Endothelial cell of umbilical vein (primary cell): Measurements from ENCODE around the gene EVA1A. TPM values are rescaled to one million over a fixed set of nuclear protein-coding genes. Genes with fewer than 3 reads are reported as not detected.
A peak's percentile ranks its signal among the peaks of the same experiment; 100 is the strongest.

ENCODE experiments used
- Bru-seq: library from RNA; stranded (reverse); fragments of 400-500 nt; gene quantifications from one replicate; lab custom pipeline; 2021; lab: Mats Ljungman, UMichigan
- BruChase-seq, 2 experiments: library from RNA; stranded (reverse); fragments of 400-500 nt; gene quantifications; one replicate each; lab custom pipeline; 2021; lab: Mats Ljungman, UMichigan
- BruUV-seq: library from RNA; stranded (reverse); fragments of 400-500 nt; replicated peaks from 2 replicates; lab custom pipeline; 2021; lab: Mats Ljungman, UMichigan
- CTCF ChIA-PET: fragments of 300-600, 350-600 bp; sonication (Branson Sonifier 250); formaldehyde crosslinking; loops from one replicate; lab custom pipeline; 2021; ENCODE audit warnings: antibody characterized with exemption, inconsistent platforms; lab: Charles Lee
- POLR2A ChIA-PET: fragments of 300-600, 350-600 bp; sonication (Branson Sonifier 250); formaldehyde crosslinking; loops from one replicate; lab custom pipeline; 2021; ENCODE audit warnings: antibody characterized with exemption, inconsistent platforms; lab: Charles Lee
- DNase-seq: peaks from one replicate; pipeline ENCODE4 v3.0.0-alpha.2; 2011; ENCODE audit warnings: low read depth, low spot score
- FAIRE-seq: peaks from 2 replicates; lab custom pipeline; 2011; peaks lifted over from hg19 to GRCh38; lab: Jason Lieb, UNC
- H2AFZ ChIP-seq: 2 replicates; pipeline ENCODE4 v1.6.0; 2012; ENCODE audit warnings: low read depth, low read length, control low read depth, inconsistent platforms
- H3K27ac ChIP-seq: 2 replicates; pipeline ENCODE4 v1.5.1; 2011; ENCODE audit warnings: low read depth, mild to moderate bottlenecking, control low read depth, low read length, moderate library complexity; ENCODE audit not compliant: insufficient read depth
- H3K27me3 ChIP-seq, 2 experiments: 2 replicates each; pipeline versions ENCODE4 v1.6.0 to v1.6.1; 2011; ENCODE audit warnings: low read length in 2 of 2, mixed read lengths in 1 of 2; ENCODE audit not compliant: control insufficient read depth in 2 of 2, insufficient read depth in 2 of 2
- H3K36me3 ChIP-seq, 2 experiments: 2 replicates in 1 of 2; 3 replicates in 1 of 2; pipeline ENCODE4 v1.5.1; 2011; ENCODE audit warnings: low read length in 2 of 2, mild to moderate bottlenecking in 1 of 2, moderate library complexity in 1 of 2; ENCODE audit not compliant: control insufficient read depth in 2 of 2, insufficient read depth in 2 of 2; ENCODE audit errors: extremely low read depth in 1 of 2
- H3K4me1 ChIP-seq: 3 replicates; pipeline ENCODE4 v1.5.1; 2011; ENCODE audit warnings: mild to moderate bottlenecking, low read length; ENCODE audit not compliant: control insufficient read depth, insufficient read depth; ENCODE audit errors: extremely low read depth
- H3K4me2 ChIP-seq: 2 replicates; pipeline ENCODE4 v1.6.1; 2011; ENCODE audit warnings: low read length, control low read depth, mixed read lengths; ENCODE audit not compliant: insufficient read depth
- H3K4me3 ChIP-seq, 3 experiments: fragments of 200-600 bp in 1 of 3; sonication (generic), shearing (Covaris generic) in 1 of 3; replicated peaks in 1 of 3; 2 replicates each; pipeline ENCODE4 v1.5.1; 2011 to 2016; ENCODE audit warnings: control low read depth in 3 of 3, low read length in 3 of 3, mild to moderate bottlenecking in 2 of 3, inconsistent platforms in 1 of 3, low read depth in 1 of 3, moderate library complexity in 1 of 3; ENCODE audit not compliant: insufficient read depth in 1 of 3
- H3K79me2 ChIP-seq: 2 replicates; pipeline ENCODE4 v1.6.0; 2012; ENCODE audit warnings: low read length, inconsistent platforms; ENCODE audit not compliant: control insufficient read depth, insufficient read depth
- H3K9ac ChIP-seq: replicated peaks from 2 replicates; pipeline ENCODE3; 2011; ENCODE audit warnings: low read length, control low read depth; ENCODE audit not compliant: insufficient read depth; ENCODE audit errors: extremely low read depth
- H3K9me1 ChIP-seq: replicated peaks from 3 replicates; pipeline ENCODE4 v1.6.0; 2011; ENCODE audit warnings: mild to moderate bottlenecking, low read length; ENCODE audit not compliant: control insufficient read depth, insufficient read depth; ENCODE audit errors: extremely low read depth
- H3K9me3 ChIP-seq: replicated peaks from 2 replicates; pipeline ENCODE4 v1.5.1; 2012; ENCODE audit warnings: low read length, inconsistent platforms; ENCODE audit not compliant: control insufficient read depth, insufficient read depth
- H4K20me1 ChIP-seq: replicated peaks from 2 replicates; pipeline ENCODE3; 2011; ENCODE audit warnings: mild to moderate bottlenecking, low read length; ENCODE audit not compliant: control insufficient read depth, insufficient read depth; ENCODE audit errors: extremely low read depth
- GATA2 ChIP-seq: IDR thresholded peaks from 2 replicates; pipeline ENCODE4 v1.7.0; 2011; ENCODE audit warnings: low read depth, mild to moderate bottlenecking, moderate library complexity, mixed read lengths, low read length; ENCODE audit not compliant: insufficient read length, insufficient read depth
- JUN ChIP-seq: IDR thresholded peaks from 2 replicates; pipeline ENCODE4 v1.6.1; 2011; ENCODE audit warnings: borderline replicate concordance, low read depth; ENCODE audit not compliant: insufficient read length, insufficient read depth
- MYC ChIP-seq: IDR thresholded peaks from one replicate; pipeline ENCODE4 v1.6.1; 2011; ENCODE audit warnings: mild to moderate bottlenecking, low read depth, low read length
- POLR2A ChIP-seq: IDR thresholded peaks from 2 replicates; pipeline ENCODE4 v1.6.1; 2012; ENCODE audit warnings: low read depth, mild to moderate bottlenecking, control low read depth, low read length
- POLR2AphosphoS5 ChIP-seq: IDR thresholded peaks from 2 replicates; pipeline ENCODE4 v1.6.1; 2012; ENCODE audit warnings: low read depth, mild to moderate bottlenecking, control low read depth, low read length, moderate library complexity; ENCODE audit not compliant: insufficient read depth
- dilution Hi-C: fragments of 300-500 bp; cut with MboI; formaldehyde crosslinking; loops from one replicate; pipeline ENCODE4 v1.15.0; 2019; ENCODE audit warnings: low sequenced_read_pairs; ENCODE audit not compliant: extremely low pct_ligation_motif_present
- intact Hi-C: fragments of 100-400 bp; cut with micrococcal nuclease; formaldehyde crosslinking; loops from one replicate; pipeline ENCODE4 v1.10.0; 2022
- long read RNA-seq: library from polyadenylated mRNA; stranded (forward); transcript quantifications from one replicate; pipeline ENCODE4 v2.0.0, GENCODE V29; 2021
- polyA minus RNA-seq, 3 experiments: library from RNA; depleted of rRNA, polyadenylated mRNA; stranded (reverse); fragments of >200 nt; gene quantifications; 1 replicate in 1 of 3; 2 replicates in 2 of 3; pipeline ENCODE4 v1.2.3, GENCODE V29; 2011
- polyA plus RNA-seq, 4 experiments: library from polyadenylated mRNA; depleted of rRNA in 3 of 4; stranded (reverse) in 3 of 4; unstranded in 1 of 4; fragments of >200 nt; gene quantifications; 2 replicates each; pipeline versions ENCODE4 v1.2.1 to v1.2.3, GENCODE V29; 2011 to 2012; ENCODE audit warnings: missing spikeins in 1 of 4
- total RNA-seq: library from RNA; stranded (reverse); gene quantifications from 2 replicates; pipeline ENCODE4 v1.2.3, GENCODE V29; 2021
- TF ChIP-seq, protein P1 (sequence below): IDR thresholded peaks from 2 replicates; pipeline ENCODE4 v1.6.1; 2011; ENCODE audit not compliant: insufficient read depth, insufficient read length
- TF ChIP-seq, protein P2 (sequence below), 2 donors: IDR thresholded peaks; 1 replicate in 1 of 2; 2 replicates in 1 of 2; pipeline ENCODE4 v1.5.1; 2011; ENCODE audit warnings: low read length in 2 of 2, mild to moderate bottlenecking in 2 of 2, moderate library complexity in 2 of 2, control low read depth in 1 of 2, inconsistent platforms in 1 of 2, low read depth in 1 of 2; ENCODE audit not compliant: insufficient read depth in 1 of 2; ENCODE audit errors: extremely low read depth in 1 of 2

Gene EVA1A, protein sequence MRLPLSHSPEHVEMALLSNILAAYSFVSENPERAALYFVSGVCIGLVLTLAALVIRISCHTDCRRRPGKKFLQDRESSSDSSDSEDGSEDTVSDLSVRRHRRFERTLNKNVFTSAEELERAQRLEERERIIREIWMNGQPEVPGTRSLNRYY
- 59.7 and 66.5 TPM in 2 replicates for total RNA-seq
- polyA plus RNA-seq, result 42.5 and 52.6 TPM in 2 replicates
- polyA plus RNA-seq (2011; cell fraction: cytosol; rRNA removed), result 37.6 and 45.6 TPM in 2 replicates
- polyA plus RNA-seq (2011; cell fraction: nucleus; rRNA removed), result 27.8 and 38.0 TPM in 2 replicates
- polyA plus RNA-seq (2012), result 42.1 and 42.8 TPM in 2 replicates
- polyA minus RNA-seq, result 59.4 and 60.7 TPM in 2 replicates
- polyA minus RNA-seq (2011; cell fraction: cytosol; rRNA and poly(A)+ RNA removed), result not detected
- polyA minus RNA-seq (2011; cell fraction: nucleus; rRNA and poly(A)+ RNA removed), result 19.1 and 46.6 TPM in 2 replicates
- percentile 94 among the genes with signal in this experiment for Bru-seq, nascent RNA
- percentile 81 among the genes with signal in this experiment for BruChase-seq, experiment 1, labeled RNA remaining after a 6-hour chase
- percentile 82 among the genes with signal in this experiment for BruChase-seq, experiment 2, labeled RNA remaining after a 2-hour chase
- long read RNA-seq, transcript EVA1A-205 (5 exons, 1,747 nt), result minor isoform, 14 of 190 reads
- long read RNA-seq, transcript EVA1A-204 (4 exons, 777 nt), result minor isoform, 9 of 190 reads
- long read RNA-seq, transcript EVA1A-209 (3 exons, 524 nt), result minor isoform, 14 of 190 reads
- long read RNA-seq, transcript EVA1A-202 (4 exons, 1,802 nt), result major isoform, 75 of 190 reads
- long read RNA-seq, partial matches to known transcripts, result 3 of 190 reads
- long read RNA-seq, other reads (novel, unspliced or antisense), result 73 of 190 reads

DNA sequence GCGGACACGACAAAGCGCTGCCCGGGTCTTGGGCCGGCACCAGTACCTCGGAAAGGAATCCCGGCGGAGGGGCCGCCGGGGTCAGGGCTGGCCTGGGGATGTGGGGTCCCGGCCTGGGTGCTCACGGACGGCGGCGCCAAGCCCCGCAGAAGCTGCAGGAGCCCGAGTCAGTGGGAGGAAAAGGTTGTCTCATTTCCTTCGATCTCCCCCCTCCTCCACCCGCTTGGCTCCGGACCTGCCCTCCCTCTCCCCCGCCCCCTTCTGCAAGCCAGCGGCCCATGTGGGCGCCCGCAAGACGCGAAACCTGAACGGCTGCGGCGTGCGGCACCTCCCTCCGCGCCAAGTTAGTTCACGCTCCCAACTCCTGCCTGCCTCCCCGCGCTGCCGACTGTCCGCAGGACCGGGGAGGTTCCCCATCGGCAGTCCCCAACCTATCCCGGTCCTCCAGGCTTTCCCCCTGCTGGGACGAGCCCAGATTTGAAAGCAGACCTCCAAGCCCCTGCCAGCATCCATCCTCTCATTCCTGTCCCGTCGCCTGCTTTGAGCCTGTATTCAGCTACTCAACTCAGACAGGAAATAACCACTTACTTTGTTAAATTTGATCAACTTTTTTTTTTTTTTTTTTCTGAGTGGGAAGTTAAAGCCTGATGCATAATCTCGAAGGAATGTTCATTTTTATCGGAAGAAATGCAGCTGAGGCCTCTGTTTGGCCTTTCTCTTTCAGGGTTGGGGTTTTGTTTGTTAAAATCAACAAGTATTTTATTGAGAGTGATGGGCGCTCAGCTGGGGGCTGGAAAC, at the start of gene EVA1A:
Gene EVA1A (minus strand): TSS at position 172 of the 798 bp plus-strand sequence. CDS start 42,799 bp downstream, outside the sequence.
- no peaks in the 10 kb centered on the region for H3K9me3 ChIP-seq
- H3K27ac ChIP-seq, result peak within 1 kb of the TSS; percentile 72
- BruUV-seq, result TSS peak; percentile 82
- intact Hi-C loops, result loop anchor here (1.0 kb wide), 4 partner anchors 35 to 96 kb away; no protein-coding TSS in a partner anchor
- no peaks in the 10 kb centered on the region for H3K27me3 ChIP-seq
- ChIA-PET CTCF (interaction anchor here (0.7 to 4.2 kb wide), 20 partner anchors 9 to 95 kb away, joined by 3 to 33 read pairs (median 5); no protein-coding TSS in a partner anchor), POLR2A (interaction anchor here (2.5 kb wide), 1 partner anchor 58 kb away, joined by 11 read pairs; no protein-coding TSS in a partner anchor)
- H3K4me2 ChIP-seq, result peak within 1 kb of the TSS; percentile 90
- dilution Hi-C loops, result no loop called here
- H3K4me3 ChIP-seq, result peak within 1 kb of the TSS; percentile 63 to 94 (median 91)
- peaks cover 35% of the 10 kb centered on the region for H3K4me1 ChIP-seq
- H3K9me1 ChIP-seq, result no peaks in the 10 kb centered on the region
- FAIRE-seq (peak; percentile 87), DNase-seq (peak; percentile 85)
- H3K36me3 ChIP-seq, result no peaks in the 10 kb centered on the region
- H2AFZ ChIP-seq, result peak within 1 kb of the TSS; percentile 40
- peaks cover 42% of the 10 kb centered on the region for H3K79me2 ChIP-seq
- H4K20me1 ChIP-seq, result peaks cover 5% of the 10 kb centered on the region
- TF ChIP-seq GATA2, result no peak
- TF ChIP-seq, protein P1, sequence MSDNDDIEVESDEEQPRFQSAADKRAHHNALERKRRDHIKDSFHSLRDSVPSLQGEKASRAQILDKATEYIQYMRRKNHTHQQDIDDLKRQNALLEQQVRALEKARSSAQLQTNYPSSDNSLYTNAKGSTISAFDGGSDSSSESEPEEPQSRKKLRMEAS, result no peak
- peak; percentile 78 for TF ChIP-seq POLR2A
- TF ChIP-seq, protein P2, sequence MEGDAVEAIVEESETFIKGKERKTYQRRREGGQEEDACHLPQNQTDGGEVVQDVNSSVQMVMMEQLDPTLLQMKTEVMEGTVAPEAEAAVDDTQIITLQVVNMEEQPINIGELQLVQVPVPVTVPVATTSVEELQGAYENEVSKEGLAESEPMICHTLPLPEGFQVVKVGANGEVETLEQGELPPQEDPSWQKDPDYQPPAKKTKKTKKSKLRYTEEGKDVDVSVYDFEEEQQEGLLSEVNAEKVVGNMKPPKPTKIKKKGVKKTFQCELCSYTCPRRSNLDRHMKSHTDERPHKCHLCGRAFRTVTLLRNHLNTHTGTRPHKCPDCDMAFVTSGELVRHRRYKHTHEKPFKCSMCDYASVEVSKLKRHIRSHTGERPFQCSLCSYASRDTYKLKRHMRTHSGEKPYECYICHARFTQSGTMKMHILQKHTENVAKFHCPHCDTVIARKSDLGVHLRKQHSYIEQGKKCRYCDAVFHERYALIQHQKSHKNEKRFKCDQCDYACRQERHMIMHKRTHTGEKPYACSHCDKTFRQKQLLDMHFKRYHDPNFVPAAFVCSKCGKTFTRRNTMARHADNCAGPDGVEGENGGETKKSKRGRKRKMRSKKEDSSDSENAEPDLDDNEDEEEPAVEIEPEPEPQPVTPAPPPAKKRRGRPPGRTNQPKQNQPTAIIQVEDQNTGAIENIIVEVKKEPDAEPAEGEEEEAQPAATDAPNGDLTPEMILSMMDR (IDR thresholded peaks at IDR 0.05; ENCODE audit: extremely low read depth in 1 of 2, insufficient read depth in 1 of 2, low read depth in 1 of 2, low read length in 2 of 2), result no peak
- peak; percentile 19 for TF ChIP-seq JUN
- peak; percentile 86 for TF ChIP-seq POLR2AphosphoS5
- no peak for TF ChIP-seq MYC
- H3K9ac ChIP-seq, result peak within 1 kb of the TSS; percentile 82
